Right atrium auricular region (tissue), 2 donors: ENCODE results near the gene GMDS. TPM values are rescaled to one million over a fixed set of nuclear protein-coding genes. Genes with fewer than 3 reads are reported as not detected.

Experiments
- DNase-seq: peaks from one replicate; pipeline ENCODE4 v3.0.0-alpha.2; 2019; ENCODE audit warnings: low spot score
- H3K27ac ChIP-seq, 2 donors: fragments of 200-600 bp; sonication (generic); 1 replicate in 1 of 2; 2 replicates in 1 of 2; pipeline ENCODE4 v1.5.1; 2016 to 2019
- H3K27me3 ChIP-seq, 2 donors: fragments of 200-600 bp; sonication (generic); one replicate each; pipeline versions ENCODE4 v1.5.1 to v1.6.0; 2017 to 2019
- H3K36me3 ChIP-seq: fragments of 200-600 bp; sonication (generic); one replicate; pipeline ENCODE4 v1.5.1; 2016
- H3K4me1 ChIP-seq, 2 donors: fragments of 200-600 bp; sonication (generic); one replicate each; pipeline versions ENCODE4 v1.5.1 to v1.6.0; 2017 to 2019
- H3K4me3 ChIP-seq, 2 donors: fragments of 200-600 bp; sonication (generic); 1 replicate in 1 of 2; 2 replicates in 1 of 2; pipeline ENCODE4 v1.5.1; 2017 to 2019; ENCODE audit warnings: mild to moderate bottlenecking in 1 of 2, moderate library complexity in 1 of 2
- H3K9me3 ChIP-seq, 2 donors: fragments of 200-600 bp; sonication (generic); one replicate each; pipeline ENCODE4 v1.5.1; 2019
- total RNA-seq, 2 donors: library from RNA; depleted of rRNA; stranded (reverse); fragments of >200 nt; gene quantifications; one replicate each; pipeline ENCODE4 v1.1.0, GENCODE V29; 2016
- TF ChIP-seq, protein P1 (sequence below), 2 donors: fragments of 200-600 bp; sonication (generic); IDR thresholded peaks; one replicate each; pipeline ENCODE4 v1.5.1; 2019; ENCODE audit warnings: antibody characterized with exemption in 2 of 2

GMDS gene
- total RNA-seq, 2 donors from 2014 or later: 11.1 to 11.8 TPM

DNA sequence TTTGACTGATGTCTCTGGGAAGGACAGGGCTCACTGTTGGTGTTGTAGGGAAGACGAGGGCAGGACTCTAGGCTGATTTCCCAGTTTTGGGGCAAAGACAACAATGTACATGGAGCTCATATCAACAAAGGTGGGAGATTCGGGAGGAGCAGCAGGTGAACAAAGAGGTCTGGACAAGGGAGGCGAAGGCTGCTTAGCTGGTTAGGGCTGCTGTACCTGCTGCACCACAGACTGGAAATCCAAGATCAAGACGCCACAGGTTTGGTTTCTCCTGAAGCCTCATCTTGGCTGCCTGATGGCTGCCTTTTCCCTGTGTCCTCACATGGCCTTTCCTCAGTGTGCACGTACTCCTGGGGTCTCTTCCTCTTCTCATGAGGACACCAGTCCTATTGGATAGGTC is 348.5 kb downstream of the GMDS start:
- DNase-seq: no peak
- Histone ChIP-seq H3K36me3 (no peaks in the 10 kb centered on the region), H3K27me3 (no peaks in the 10 kb centered on the region), H3K9me3 (no peaks in the 10 kb centered on the region), H3K27ac (no peak overlapping the region), H3K4me1 (peaks cover 0 to 5% of the 10 kb centered on the region in 2 donors), H3K4me3 (no peak overlapping the region)
- TF ChIP-seq, protein P1, sequence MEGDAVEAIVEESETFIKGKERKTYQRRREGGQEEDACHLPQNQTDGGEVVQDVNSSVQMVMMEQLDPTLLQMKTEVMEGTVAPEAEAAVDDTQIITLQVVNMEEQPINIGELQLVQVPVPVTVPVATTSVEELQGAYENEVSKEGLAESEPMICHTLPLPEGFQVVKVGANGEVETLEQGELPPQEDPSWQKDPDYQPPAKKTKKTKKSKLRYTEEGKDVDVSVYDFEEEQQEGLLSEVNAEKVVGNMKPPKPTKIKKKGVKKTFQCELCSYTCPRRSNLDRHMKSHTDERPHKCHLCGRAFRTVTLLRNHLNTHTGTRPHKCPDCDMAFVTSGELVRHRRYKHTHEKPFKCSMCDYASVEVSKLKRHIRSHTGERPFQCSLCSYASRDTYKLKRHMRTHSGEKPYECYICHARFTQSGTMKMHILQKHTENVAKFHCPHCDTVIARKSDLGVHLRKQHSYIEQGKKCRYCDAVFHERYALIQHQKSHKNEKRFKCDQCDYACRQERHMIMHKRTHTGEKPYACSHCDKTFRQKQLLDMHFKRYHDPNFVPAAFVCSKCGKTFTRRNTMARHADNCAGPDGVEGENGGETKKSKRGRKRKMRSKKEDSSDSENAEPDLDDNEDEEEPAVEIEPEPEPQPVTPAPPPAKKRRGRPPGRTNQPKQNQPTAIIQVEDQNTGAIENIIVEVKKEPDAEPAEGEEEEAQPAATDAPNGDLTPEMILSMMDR (IDR thresholded peaks at IDR 0.05): no peak

GRCh38 chr6:1895721-1896120 is 349.7 kb downstream of the GMDS start:
- no peaks in the 10 kb centered on the region for H3K36me3 ChIP-seq
- TF ChIP-seq, protein P1 (IDR thresholded peaks at IDR 0.05): no peak
- DNase-seq: no peak

GRCh38 chr6:1894954-1895353 is 350.5 kb downstream of the GMDS start:
- H3K9me3 ChIP-seq: no peaks in the 10 kb centered on the region
- no peaks in the 10 kb centered on the region for H3K27me3 ChIP-seq
- TF ChIP-seq, protein P1 (IDR thresholded peaks at IDR 0.05): no peak
- peaks cover 0 to 5% of the 10 kb centered on the region in 2 donors for H3K4me1 ChIP-seq
- no peak overlapping the region for H3K4me3 ChIP-seq
- DNase-seq: no peak
- no peak overlapping the region for H3K27ac ChIP-seq
- H3K36me3 ChIP-seq: no peaks in the 10 kb centered on the region

More at GRCh38 chr6:1895721-1896120, 349.7 kb downstream of the GMDS start:
- H3K4me1 ChIP-seq: peaks cover 0 to 5% of the 10 kb centered on the region in 2 donors
- H3K27ac ChIP-seq: no peak overlapping the region
- no peaks in the 10 kb centered on the region for H3K27me3 ChIP-seq
- H3K9me3 ChIP-seq: no peaks in the 10 kb centered on the region
- no peak overlapping the region for H3K4me3 ChIP-seq

GRCh38 chr6:1893470-1894130 is 351.8 kb downstream of the GMDS start:
- no peak overlapping the region for H3K27ac ChIP-seq
- H3K4me3 ChIP-seq: no peak overlapping the region
- no peaks in the 10 kb centered on the region for H3K27me3 ChIP-seq
- no peak for DNase-seq
- no peaks in the 10 kb centered on the region for H3K36me3 ChIP-seq
- TF ChIP-seq, protein P1 (IDR thresholded peaks at IDR 0.05): no peak
- peaks cover 0 to 5% of the 10 kb centered on the region in 2 donors for H3K4me1 ChIP-seq
- no peaks in the 10 kb centered on the region for H3K9me3 ChIP-seq

DNA sequence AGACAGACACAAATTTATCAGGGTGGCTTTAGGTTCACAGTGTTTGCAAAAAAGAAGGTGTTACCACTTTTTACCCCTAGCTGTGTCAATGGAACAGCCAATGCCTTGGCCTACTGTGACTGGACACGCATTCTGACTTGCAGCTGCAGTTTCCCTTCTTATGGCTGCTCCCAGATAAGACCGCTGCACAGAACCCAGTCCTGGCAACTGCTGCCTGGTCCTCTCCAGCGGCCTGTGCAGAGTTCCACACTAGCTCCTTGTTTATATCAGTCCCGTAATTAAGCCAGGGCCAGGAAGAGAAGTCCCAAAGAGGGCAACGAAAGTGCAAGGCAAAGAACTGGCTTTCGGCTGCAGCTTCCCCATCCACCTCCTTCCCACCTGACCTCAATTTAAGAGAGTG is 352.7 kb downstream of the GMDS start:
- Histone ChIP-seq H3K27ac (no peak overlapping the region), H3K9me3 (no peaks in the 10 kb centered on the region), H3K27me3 (no peaks in the 10 kb centered on the region), H3K4me3 (no peak overlapping the region), H3K36me3 (no peaks in the 10 kb centered on the region), H3K4me1 (peaks cover 0 to 5% of the 10 kb centered on the region in 2 donors)
- DNase-seq: no peak
- TF ChIP-seq, protein P1 (IDR thresholded peaks at IDR 0.05): no peak

DNA sequence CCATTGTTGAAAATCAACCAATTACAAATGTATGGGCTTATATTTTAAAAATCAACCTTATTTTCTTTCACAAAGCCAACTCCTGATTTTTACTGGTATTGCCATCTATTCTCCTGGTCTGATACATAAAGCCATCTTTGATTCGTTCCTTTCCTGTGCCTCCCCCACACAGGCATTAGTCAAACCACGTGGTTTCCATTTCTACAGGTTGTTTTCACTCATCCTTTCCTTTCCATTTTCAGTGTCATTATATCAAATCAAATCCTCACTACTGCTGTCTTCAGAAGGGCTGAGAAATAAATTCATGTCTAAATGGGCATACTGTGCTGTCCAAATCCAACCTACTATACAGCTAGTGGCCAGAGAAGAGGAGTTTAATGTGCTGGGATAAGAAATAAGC is 354.4 kb downstream of the GMDS start:
- TF ChIP-seq, protein P1 (IDR thresholded peaks at IDR 0.05): no peak
- no peak for DNase-seq
- peaks cover 0 to 5% of the 10 kb centered on the region in 2 donors for H3K4me1 ChIP-seq
- no peaks in the 10 kb centered on the region for H3K27me3 ChIP-seq
- no peak overlapping the region for H3K27ac ChIP-seq
- no peaks in the 10 kb centered on the region for H3K36me3 ChIP-seq
- H3K4me3 ChIP-seq: no peak overlapping the region
- H3K9me3 ChIP-seq: no peaks in the 10 kb centered on the region
